ENCODE data around the gene FATE1. TPM values are rescaled to one million over a fixed set of nuclear protein-coding genes. Genes with fewer than 3 reads are reported as not detected.
"Not testable (repeated sequence)": the region's sequence is repeated elsewhere in the genome, so short reads cannot be mapped to it uniquely, and the experiment has no call there.

FATE1 gene
- total and polyA plus RNA-seq, 4 donors, result not detected

DNA sequence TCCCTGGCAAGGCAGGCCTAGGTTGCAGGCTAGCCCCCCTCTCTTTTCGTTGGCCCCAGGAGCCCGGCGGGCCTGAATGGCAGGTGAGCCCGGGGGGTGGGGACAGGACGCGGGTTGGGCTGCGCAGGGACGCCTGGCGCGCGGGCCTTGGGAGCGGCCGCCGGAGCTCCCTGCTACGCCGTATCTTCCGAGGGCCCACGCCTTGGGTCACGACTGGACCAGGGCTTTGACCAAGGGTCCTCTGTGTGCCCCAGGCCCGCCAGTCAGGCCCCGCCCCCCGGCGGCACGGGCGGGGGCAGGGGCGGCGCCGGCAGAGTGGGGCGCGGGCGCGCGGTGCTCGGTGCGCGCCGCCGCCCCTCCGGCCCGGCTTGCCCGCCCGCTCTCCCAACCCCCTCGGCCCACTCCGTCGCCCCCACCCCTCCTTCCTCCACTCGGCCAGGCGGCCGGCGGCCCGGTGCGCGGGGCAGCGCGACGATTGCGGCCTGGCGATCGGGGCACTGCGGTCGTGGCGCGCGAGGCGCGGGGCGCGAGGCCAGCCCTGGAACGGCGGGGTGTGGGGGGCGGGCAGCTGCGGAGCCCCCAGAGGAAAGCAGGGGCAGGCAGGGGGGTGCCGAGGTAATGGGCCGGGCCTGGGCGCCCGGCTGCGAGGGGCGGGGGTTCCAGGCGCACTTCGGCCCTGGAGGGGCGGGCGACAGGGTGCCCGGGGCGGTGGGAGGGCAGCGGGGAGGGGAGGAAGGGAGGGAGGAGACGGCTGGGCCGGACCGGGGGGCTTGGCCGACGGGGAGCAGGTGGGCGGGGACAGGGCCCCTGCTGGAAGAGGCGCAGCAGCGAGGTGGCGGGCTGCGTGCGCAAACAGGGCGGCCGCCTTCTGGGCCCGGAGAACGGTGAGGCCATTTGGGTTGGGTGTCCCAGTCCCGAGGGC is 20.9 kb upstream of the FATE1 start, which contains the start of gene PRRG3:
TSS of gene PRRG3 (plus strand) at position 798 of the 922 bp plus-strand sequence. CDS start 3,357 bp downstream, outside the sequence.
- Histone ChIP-seq H3K9me3 (ENCODE audit: control insufficient read depth in 4 of 4, low read length in 3 of 4) (no peaks in the 10 kb centered on the region), H3K27me3 (ENCODE audit: control insufficient read depth in 4 of 4, insufficient read depth in 4 of 4, low read length in 3 of 4) (no peaks in the 10 kb centered on the region), H3K9ac (ENCODE audit: low read depth in 1 of 2, low read length in 2 of 2) (no peak within 1 kb of the TSS), H3K27ac (ENCODE audit: low read depth in 1 of 2, low read length in 2 of 2) (no peak within 1 kb of the TSS), H3K4me1 (ENCODE audit: control insufficient read depth in 4 of 4, insufficient read depth in 4 of 4, low read length in 3 of 4) (peaks cover 0 to 3% (median 0%) of the 10 kb centered on the region in 4 donors), H3K36me3 (ENCODE audit: control insufficient read depth in 4 of 4, insufficient read depth in 3 of 4, low read depth in 1 of 4, low read length in 3 of 4) (no peaks in the 10 kb centered on the region), H3K4me3 (ENCODE audit: low read depth in 1 of 3, low read length in 3 of 3) (no peak within 1 kb of the TSS)
- TF ChIP-seq, protein P1, sequence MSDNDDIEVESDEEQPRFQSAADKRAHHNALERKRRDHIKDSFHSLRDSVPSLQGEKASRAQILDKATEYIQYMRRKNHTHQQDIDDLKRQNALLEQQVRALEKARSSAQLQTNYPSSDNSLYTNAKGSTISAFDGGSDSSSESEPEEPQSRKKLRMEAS (IDR thresholded peaks at IDR 0.05), result no peak
- TF ChIP-seq FOXA2 (IDR thresholded peaks at IDR 0.05) (no peak), RAD21 (IDR thresholded peaks at IDR 0.05) (no peak), HNF4A (conservative IDR thresholded peaks at IDR 0.05) (no peak)
- WGBS, result 6% methylated on average over 98 of the region's 100 CpGs
- no peak for DNase-seq (ENCODE audit: low spot score)

- TF ChIP-seq TAF1 (conservative IDR thresholded peaks at IDR 0.05) (no peak), HNF4A (conservative IDR thresholded peaks at IDR 0.05) (no peak), RXRA (IDR thresholded peaks at IDR 0.05) (no peak), SP1 (IDR thresholded peaks at IDR 0.05) (no peak)
- TF ChIP-seq, protein P1 (IDR thresholded peaks at IDR 0.05), result no peak
- Histone ChIP-seq H3K36me3 (ENCODE audit: control insufficient read depth in 4 of 4, insufficient read depth in 3 of 4, low read depth in 1 of 4, low read length in 3 of 4) (no peaks in the 10 kb centered on the region), H3K27ac (ENCODE audit: low read depth in 1 of 2, low read length in 2 of 2) (no peak overlapping the region), H3K4me3 (ENCODE audit: low read depth in 1 of 3, low read length in 3 of 3) (no peak overlapping the region), H3K4me1 (ENCODE audit: control insufficient read depth in 4 of 4, insufficient read depth in 4 of 4, low read length in 3 of 4) (peaks cover 0 to 3% (median 0%) of the 10 kb centered on the region in 4 donors), H3K9me3 (ENCODE audit: control insufficient read depth in 4 of 4, low read length in 3 of 4) (no peaks in the 10 kb centered on the region), H3K9ac (ENCODE audit: low read depth in 1 of 2, low read length in 2 of 2) (no peak overlapping the region), H3K27me3 (ENCODE audit: control insufficient read depth in 4 of 4, insufficient read depth in 4 of 4, low read length in 3 of 4) (no peaks in the 10 kb centered on the region)
- no peak for DNase-seq (ENCODE audit: low spot score)
- WGBS, result 21% methylated on average over 19 of the region's 19 CpGs
These were observed 20.1 kb upstream of the FATE1 start for GRCh38 chrX:151695583-151696340.

DNA sequence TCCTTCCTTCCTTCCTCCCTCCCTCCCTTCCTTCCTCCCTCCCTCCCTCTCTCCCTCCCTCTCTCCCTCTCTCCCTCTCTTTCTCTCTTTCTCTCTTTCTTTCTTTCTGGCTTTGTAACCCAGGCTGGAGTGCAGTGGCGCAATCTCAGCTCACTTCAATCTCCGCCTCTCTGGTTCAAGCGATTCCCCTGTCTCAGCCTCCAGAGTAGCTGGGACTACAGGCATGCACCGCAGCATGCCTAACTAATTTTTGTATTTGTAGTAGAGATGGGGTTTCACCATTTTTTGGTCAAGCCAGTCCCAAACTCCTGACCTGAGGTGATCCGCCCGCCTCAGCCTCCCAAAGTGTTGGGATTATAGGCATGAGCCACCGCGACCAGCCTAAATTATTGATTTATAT is 18.8 kb upstream of the FATE1 start:
- not testable (repeated sequence) for DNase-seq (ENCODE audit: low spot score); H3K9me3 ChIP-seq (ENCODE audit: control insufficient read depth in 4 of 4, low read length in 3 of 4); H3K27ac ChIP-seq (ENCODE audit: low read depth in 1 of 2, low read length in 2 of 2); H3K27me3 ChIP-seq (ENCODE audit: control insufficient read depth in 4 of 4, insufficient read depth in 4 of 4, low read length in 3 of 4); H3K9ac ChIP-seq (ENCODE audit: low read depth in 1 of 2, low read length in 2 of 2); H3K4me3 ChIP-seq (ENCODE audit: low read depth in 1 of 3, low read length in 3 of 3); H3K4me1 ChIP-seq (ENCODE audit: control insufficient read depth in 4 of 4, insufficient read depth in 4 of 4, low read length in 3 of 4); H3K36me3 ChIP-seq (ENCODE audit: control insufficient read depth in 4 of 4, insufficient read depth in 3 of 4, low read depth in 1 of 4, low read length in 3 of 4)
- WGBS, result 88% methylated on average over 8 of the region's 8 CpGs

- Histone ChIP-seq H3K4me3 (ENCODE audit: low read depth in 1 of 3, low read length in 3 of 3) (no peak overlapping the region), H3K36me3 (ENCODE audit: control insufficient read depth in 4 of 4, insufficient read depth in 3 of 4, low read depth in 1 of 4, low read length in 3 of 4) (no peaks in the 10 kb centered on the region), H3K27me3 (ENCODE audit: control insufficient read depth in 4 of 4, insufficient read depth in 4 of 4, low read length in 3 of 4) (no peaks in the 10 kb centered on the region), H3K9ac (ENCODE audit: low read depth in 1 of 2, low read length in 2 of 2) (no peak overlapping the region), H3K27ac (ENCODE audit: low read depth in 1 of 2, low read length in 2 of 2) (no peak overlapping the region), H3K9me3 (ENCODE audit: control insufficient read depth in 4 of 4, low read length in 3 of 4) (no peaks in the 10 kb centered on the region), H3K4me1 (ENCODE audit: control insufficient read depth in 4 of 4, insufficient read depth in 4 of 4, low read length in 3 of 4) (peaks cover 0 to 3% (median 0%) of the 10 kb centered on the region in 4 donors)
- TF ChIP-seq, protein P1 (IDR thresholded peaks at IDR 0.05), result no peak
- DNase-seq (ENCODE audit: low spot score), result no peak
- 77% methylated on average over 4 of the region's 4 CpGs for WGBS
These were observed 18.3 kb upstream of the FATE1 start for GRCh38 chrX:151697522-151697921.

All from liver (tissue), 9 donors.